Subcutaneous adipose tissue (tissue), 4 donors: ENCODE data around the gene CTAGE4. TPM values are rescaled to one million over a fixed set of nuclear protein-coding genes. Genes with fewer than 3 reads are reported as not detected.
"Not testable (repeated sequence)": the region's sequence is repeated elsewhere in the genome, so short reads cannot be mapped to it uniquely, and the experiment has no call there.

Experiments used
- CTCF ChIP-seq: fragments of 450-650 bp; IDR thresholded peaks from one replicate; pipeline ENCODE4 v1.5.1; 2016; ENCODE audit warnings: low read depth, mild to moderate bottlenecking, control low read depth, antibody characterized with exemption, moderate library complexity
- total RNA-seq, 4 donors: library from RNA; depleted of rRNA; stranded (reverse); fragments of >200 nt; gene quantifications; one replicate each; pipeline ENCODE4 v1.1.0, GENCODE V29; 2016

Gene CTAGE4
- total RNA-seq, 4 donors from 2014 or later: 0.75 to 2.3 (median 1.6) TPM

DNA sequence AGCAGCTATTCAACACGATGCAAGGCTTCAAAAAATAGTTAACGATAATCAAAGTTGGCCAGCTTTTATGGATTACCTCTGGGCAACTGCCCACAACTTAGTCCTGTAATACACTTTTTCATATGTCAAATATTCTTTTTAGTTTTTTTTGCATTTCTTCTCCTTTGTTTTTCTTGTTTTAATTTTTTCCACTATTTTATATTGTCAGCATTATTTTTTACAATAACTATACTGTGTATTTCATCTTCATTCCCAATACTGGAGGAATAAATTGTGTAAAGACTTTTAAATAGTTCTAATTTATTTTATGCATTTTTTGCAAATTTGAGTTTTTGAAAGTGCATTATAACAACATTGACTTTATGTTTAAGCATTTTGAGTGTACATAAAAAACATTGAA is 18.5 kb upstream of the CTAGE4 start:
- TF ChIP-seq CTCF: no peak

DNA sequence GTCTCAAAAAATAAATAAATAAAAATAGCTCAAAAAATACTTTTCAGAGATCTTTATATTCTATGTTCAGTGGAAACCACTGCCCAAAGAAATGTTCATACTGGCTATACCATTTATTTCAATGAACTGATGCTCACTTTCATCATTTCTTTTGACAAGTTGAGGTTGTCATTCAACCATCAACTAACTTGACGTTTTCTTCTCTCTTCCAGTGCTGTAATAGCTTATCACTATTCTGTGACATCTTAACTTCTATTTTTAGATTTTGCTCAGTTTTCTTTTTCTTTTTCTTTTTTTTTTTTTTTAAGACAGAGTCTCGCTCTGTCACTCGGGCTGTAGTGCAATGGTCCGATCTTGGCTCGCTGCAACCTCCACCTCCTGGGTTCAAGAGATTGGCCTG is 8.7 kb upstream of the CTAGE4 start:
- TF ChIP-seq CTCF: no peak

DNA sequence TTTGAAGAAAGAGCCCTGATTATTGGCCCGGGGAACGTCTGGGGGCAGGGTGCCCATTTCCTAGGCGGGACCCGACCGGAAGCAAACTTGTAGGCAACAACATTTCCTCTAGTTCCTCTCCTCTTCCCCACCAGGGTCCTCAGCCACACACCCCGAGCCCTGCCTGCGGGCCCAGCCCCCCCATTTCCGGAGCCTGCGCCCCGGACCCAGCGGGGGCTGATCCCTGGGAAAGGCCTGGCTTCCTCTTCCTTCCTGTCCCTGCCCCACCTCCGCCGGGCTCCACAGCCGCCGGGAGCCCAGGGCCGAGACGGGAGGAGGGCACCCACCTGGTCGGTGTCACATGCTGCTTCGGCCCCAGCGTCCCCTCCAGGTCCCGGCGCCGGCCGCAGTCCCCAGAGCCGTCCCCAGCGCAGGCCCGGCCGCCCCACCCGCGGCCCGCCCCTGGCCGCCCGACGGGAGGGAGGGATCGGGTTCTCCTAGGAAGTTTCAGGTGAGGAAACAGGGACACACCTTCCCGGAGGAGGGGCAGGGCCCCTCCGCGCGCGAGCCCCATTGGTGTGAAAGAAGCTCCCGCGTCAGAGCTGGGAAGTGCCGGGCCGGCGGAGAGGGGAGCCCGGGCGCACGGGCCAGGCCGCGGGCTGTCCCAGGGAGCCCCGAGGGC is 12.1 kb downstream of the CTAGE4 start, which contains the start of gene ARHGEF35:
Gene ARHGEF35, minus strand, starts transcription at position 622 of the 661 bp plus-strand sequence. CDS start 7,450 bp downstream, outside the sequence.
- not testable (repeated sequence) for TF ChIP-seq CTCF

Other genes starting within 250 kb of the CTAGE4 start
- gene OR2F2, start 248.2 kb upstream of the CTAGE4 start, total RNA-seq: not detected
- not detected for gene OR2F1, start 228.6 kb upstream of the CTAGE4 start, total RNA-seq
- not detected for gene OR6B1, start 183.1 kb upstream of the CTAGE4 start, total RNA-seq
- not detected for gene OR2A5, start 134.5 kb upstream of the CTAGE4 start, total RNA-seq
- gene OR2A25, start 113.7 kb upstream of the CTAGE4 start, total RNA-seq: not detected
- gene OR2A12, start 97.2 kb upstream of the CTAGE4 start, total RNA-seq: not detected
- gene OR2A2, start 73.9 kb upstream of the CTAGE4 start, total RNA-seq: not detected
- gene OR2A14, start 60.3 kb upstream of the CTAGE4 start, total RNA-seq: not detected
- 1 to 10 TPM; 2.8 to 4.9 (median 4.3) TPM for gene ARHGEF35, start 12.4 kb downstream of the CTAGE4 start, total RNA-seq
- under 1 TPM in 2 of 4 donors, not detected in 2; 0.19 to 0.44 TPM for gene OR2A42, start 56.1 kb downstream of the CTAGE4 start, total RNA-seq
- gene OR2A7, start 81.3 kb downstream of the CTAGE4 start, total RNA-seq: 1 to 10 TPM; 2.4 to 4.9 (median 3.7) TPM
- gene CTAGE8, start 85.8 kb downstream of the CTAGE4 start, total RNA-seq: under 1 TPM; 0.49 to 0.88 (median 0.72) TPM
- under 1 TPM in 3 of 4 donors, not detected in 1; 0.34 to 0.66 (median 0.65) TPM for gene OR2A1, start 129.0 kb downstream of the CTAGE4 start, total RNA-seq
- gene ARHGEF5, start 171.9 kb downstream of the CTAGE4 start, total RNA-seq: 1 to 10 TPM; 3.9 to 6.8 (median 6.8) TPM
- not detected for gene NOBOX, start 220.2 kb downstream of the CTAGE4 start, total RNA-seq